HG03575 (cell line): ENCODE data around the gene PARVG.

Experiments
- ATAC-seq: cut with Tn5 transposase; IDR thresholded peaks from one replicate; pipeline ENCODE4 v1.9.1; 2021; ENCODE audit not compliant: unreplicated experiment, insufficient number of reproducible peaks, low FRiP score; ENCODE audit errors: extremely low read depth

Gene PARVG

GRCh38 chr22:44247923-44248892 is 67.5 kb downstream of the PARVG start:
- no peak for ATAC-seq

- ATAC-seq = no peak
These were observed 68.2 kb downstream of the PARVG start for GRCh38 chr22:44248926-44249325.

GRCh38 chr22:44249376-44250147 is 68.8 kb downstream of the PARVG start:
- no peak for ATAC-seq

GRCh38 chr22:44254811-44255210 is 74.1 kb downstream of the PARVG start:
- ATAC-seq = no peak

- ATAC-seq = no peak
These were observed 75.4 kb downstream of the PARVG start for GRCh38 chr22:44256085-44256484.

- ATAC-seq = no peak
These were observed 76.1 kb downstream of the PARVG start for GRCh38 chr22:44256556-44257485.
